Hepatocyte (in vitro differentiated cells): Measurements from ENCODE around the gene ABHD2.

ENCODE experiments used
- EZH2 ChIP-seq: fragments of 200-600 bp; sonication (generic); IDR thresholded peaks from 2 replicates; pipeline ENCODE4 v1.6.1; 2016; ENCODE audit warnings: antibody characterized with exemption, mild to moderate bottlenecking, borderline replicate concordance
- EZH2phosphoT487 ChIP-seq: fragments of 200-600 bp; sonication (generic); IDR thresholded peaks from one replicate; pipeline ENCODE4 v1.6.1; 2018; ENCODE audit warnings: antibody characterized with exemption, mild to moderate bottlenecking, low read depth, moderate library complexity; ENCODE audit not compliant: unreplicated experiment, severe bottlenecking
- TF ChIP-seq, protein P1 (sequence below): fragments of 200-600 bp; sonication (generic); IDR thresholded peaks from 2 replicates; pipeline ENCODE4 v1.5.1; 2016; ENCODE audit warnings: antibody characterized with exemption, mild to moderate bottlenecking; ENCODE audit not compliant: poor library complexity

DNA sequence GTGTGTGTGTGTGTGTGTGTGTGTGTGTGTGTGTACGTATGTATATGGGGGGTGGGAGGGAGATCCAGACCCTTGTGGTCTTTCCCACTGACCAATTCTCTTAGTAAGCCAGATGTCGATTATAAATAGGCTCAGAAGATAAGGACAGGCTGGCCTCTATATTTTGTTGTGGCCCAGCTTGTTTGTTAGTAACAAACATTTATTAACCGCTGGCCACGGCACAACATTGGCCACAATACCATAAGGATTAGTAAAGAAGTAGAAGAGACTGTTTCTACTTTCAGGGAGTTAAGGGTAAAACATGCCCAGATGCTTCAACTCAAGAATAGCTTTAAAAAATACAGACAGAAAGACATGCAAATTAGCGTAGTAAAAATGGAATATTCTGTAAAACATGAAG is 58.1 kb downstream of the ABHD2 start:
- TF ChIP-seq, protein P1, sequence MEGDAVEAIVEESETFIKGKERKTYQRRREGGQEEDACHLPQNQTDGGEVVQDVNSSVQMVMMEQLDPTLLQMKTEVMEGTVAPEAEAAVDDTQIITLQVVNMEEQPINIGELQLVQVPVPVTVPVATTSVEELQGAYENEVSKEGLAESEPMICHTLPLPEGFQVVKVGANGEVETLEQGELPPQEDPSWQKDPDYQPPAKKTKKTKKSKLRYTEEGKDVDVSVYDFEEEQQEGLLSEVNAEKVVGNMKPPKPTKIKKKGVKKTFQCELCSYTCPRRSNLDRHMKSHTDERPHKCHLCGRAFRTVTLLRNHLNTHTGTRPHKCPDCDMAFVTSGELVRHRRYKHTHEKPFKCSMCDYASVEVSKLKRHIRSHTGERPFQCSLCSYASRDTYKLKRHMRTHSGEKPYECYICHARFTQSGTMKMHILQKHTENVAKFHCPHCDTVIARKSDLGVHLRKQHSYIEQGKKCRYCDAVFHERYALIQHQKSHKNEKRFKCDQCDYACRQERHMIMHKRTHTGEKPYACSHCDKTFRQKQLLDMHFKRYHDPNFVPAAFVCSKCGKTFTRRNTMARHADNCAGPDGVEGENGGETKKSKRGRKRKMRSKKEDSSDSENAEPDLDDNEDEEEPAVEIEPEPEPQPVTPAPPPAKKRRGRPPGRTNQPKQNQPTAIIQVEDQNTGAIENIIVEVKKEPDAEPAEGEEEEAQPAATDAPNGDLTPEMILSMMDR = no peak
- TF ChIP-seq EZH2 = no peak
- no peak for TF ChIP-seq EZH2phosphoT487
